HCT116 (cell line): ENCODE results near the gene OR13A1. TPM values are rescaled to one million over a fixed set of nuclear protein-coding genes. Genes with fewer than 3 reads are reported as not detected.
"Not testable (repeated sequence)": the region's sequence is repeated elsewhere in the genome, so short reads cannot be mapped to it uniquely, and the experiment has no call there.

Experiments
- ATAC-seq: fragments of 200-7000 bp; cut with Tn5 transposase; 2 replicates; pipeline ENCODE4 v1.9.1; 2020; ENCODE audit warnings: mild to moderate bottlenecking, moderate library complexity
- BruUV-seq: library from RNA; stranded (reverse); fragments of 400-500 nt; replicated peaks from 2 replicates; lab custom pipeline; 2021; lab: Mats Ljungman, UMichigan
- CTCF ChIA-PET: fragments of 300-600 bp; sonication (Branson Sonifier 250); formaldehyde crosslinking; loops from one replicate; lab custom pipeline; 2021; ENCODE audit warnings: antibody characterized with exemption; lab: Charles Lee
- POLR2A ChIA-PET: fragments of 300-600, 350-600 bp; sonication (Branson Sonifier 250); formaldehyde crosslinking; loops from one replicate; lab custom pipeline; 2021; ENCODE audit warnings: antibody characterized with exemption; lab: Charles Lee
- RAD21 ChIA-PET, 2 experiments: fragments of 300-600 bp; sonication (Branson Sonifier 250); formaldehyde crosslinking; loops; one replicate each; lab custom pipeline; 2023; ENCODE audit warnings: low total read pairs in 2 of 2; ENCODE audit not compliant: uncharacterized antibody in 2 of 2, unreplicated experiment in 2 of 2, low non-redundant PET in 1 of 2; lab: Charles Lee
- DNase-seq: peaks from one replicate; pipeline ENCODE4 v3.0.0-alpha.2; 2010; ENCODE audit warnings: low read depth, low spot score
- H2AFZ ChIP-seq: fragments of 200-600 bp; shearing (Covaris generic), sonication (generic); 2 replicates; pipeline ENCODE4 v1.6.1; 2017; ENCODE audit warnings: low read depth, mixed run types, mixed read lengths, antibody characterized with exemption, low read length; ENCODE audit not compliant: poor library complexity, severe bottlenecking
- H3K27ac ChIP-seq: 2 replicates; pipeline ENCODE4 v1.5.1; 2012; ENCODE audit warnings: low read depth, low read length
- H3K27me3 ChIP-seq: fragments of 200-600 bp; sonication (generic); 2 replicates; pipeline ENCODE4 v1.6.1; 2016; ENCODE audit warnings: mixed run types, low read length, mixed read lengths; ENCODE audit not compliant: insufficient read depth
- H3K36me3 ChIP-seq, 2 experiments: fragments of 200-500 bp in 1 of 2; fragments of 200-600 bp in 1 of 2; sonication (Bioruptor generic) in 1 of 2; sonication (generic) in 1 of 2; 2 replicates each; pipeline versions ENCODE4 v1.5.1 to v1.6.1; 2014 to 2016; ENCODE audit warnings: low read length in 2 of 2, inconsistent platforms in 1 of 2, mixed read lengths in 1 of 2, mixed run types in 1 of 2; ENCODE audit not compliant: insufficient read depth in 2 of 2, control insufficient read depth in 1 of 2
- H3K4me1 ChIP-seq, 2 experiments: fragments of 200-600 bp in 1 of 2; sonication (generic) in 1 of 2; 2 replicates each; pipeline versions ENCODE4 v1.5.1 to v1.6.1; 2012 to 2017; ENCODE audit warnings: low read length in 2 of 2, inconsistent platforms in 1 of 2, mild to moderate bottlenecking in 1 of 2, mixed read lengths in 1 of 2, mixed run types in 1 of 2, moderate library complexity in 1 of 2; ENCODE audit not compliant: insufficient read depth in 2 of 2, control insufficient read depth in 1 of 2
- H3K4me2 ChIP-seq: fragments of 200-600 bp; sonication (generic); 2 replicates; pipeline ENCODE4 v1.6.1; 2017; ENCODE audit warnings: mixed run types, low read length, mixed read lengths
- H3K4me3 ChIP-seq, 2 experiments: fragments of 200-600 bp in 1 of 2; sonication (generic) in 1 of 2; replicated peaks in 1 of 2; 2 replicates each; pipeline ENCODE4 v1.5.1; 2011 to 2016; ENCODE audit warnings: low read length in 2 of 2, control low read depth in 1 of 2, low read depth in 1 of 2, mild to moderate bottlenecking in 1 of 2, mixed read lengths in 1 of 2, mixed run types in 1 of 2
- H3K79me2 ChIP-seq: fragments of 200-600 bp; sonication (generic); 2 replicates; pipeline ENCODE4 v1.6.1; 2017; ENCODE audit warnings: mild to moderate bottlenecking, mixed run types, low read length, moderate library complexity, mixed read lengths; ENCODE audit not compliant: insufficient read depth
- H3K9ac ChIP-seq: fragments of 200-600 bp; sonication (generic); 2 replicates; pipeline ENCODE4 v1.6.1; 2016; ENCODE audit warnings: low read length, mixed read lengths
- H3K9me2 ChIP-seq: fragments of 200-600 bp; sonication (generic), shearing (Covaris generic); 2 replicates; pipeline ENCODE4 v1.6.1; 2017; ENCODE audit warnings: mixed run types, mild to moderate bottlenecking, moderate library complexity; ENCODE audit not compliant: insufficient read depth
- H3K9me3 ChIP-seq, 2 experiments: fragments of 200-500 bp in 1 of 2; fragments of 200-600 bp in 1 of 2; sonication (Bioruptor generic) in 1 of 2; sonication (generic) in 1 of 2; 2 replicates each; pipeline ENCODE4 v1.6.1; 2014 to 2017; ENCODE audit warnings: low read length in 2 of 2, mixed read lengths in 2 of 2, inconsistent platforms in 1 of 2, low read depth in 1 of 2, mild to moderate bottlenecking in 1 of 2, mixed run types in 1 of 2, moderate library complexity in 1 of 2; ENCODE audit not compliant: control insufficient read depth in 1 of 2, insufficient read depth in 1 of 2
- H4K20me1 ChIP-seq: fragments of 200-600 bp; sonication (generic), shearing (Covaris generic); 2 replicates; pipeline ENCODE4 v1.6.1; 2017; ENCODE audit warnings: mixed run types, mild to moderate bottlenecking, moderate library complexity; ENCODE audit not compliant: insufficient read depth
- CBX3 ChIP-seq: IDR thresholded peaks from 2 replicates; pipeline ENCODE4 v1.6.1; 2012; ENCODE audit warnings: low read depth
- EZH2 ChIP-seq: fragments of 200-600 bp; sonication (generic); IDR thresholded peaks from 2 replicates; pipeline ENCODE4 v1.6.1; 2017; ENCODE audit warnings: antibody characterized with exemption, mixed run types
- EZH2phosphoT487 ChIP-seq: fragments of 200-600 bp; IDR thresholded peaks from 2 replicates; pipeline ENCODE4 v1.6.1; 2018; ENCODE audit warnings: antibody characterized with exemption, borderline replicate concordance
- JUND ChIP-seq: IDR thresholded peaks from 2 replicates; pipeline ENCODE4 v1.6.1; 2012
- SRF ChIP-seq: IDR thresholded peaks from 2 replicates; pipeline ENCODE4 v1.6.1; 2012; ENCODE audit warnings: low read depth
- TCF7L2 ChIP-seq: IDR thresholded peaks from 2 replicates; pipeline ENCODE4 v1.7.0; 2011; ENCODE audit warnings: borderline replicate concordance, inconsistent platforms; ENCODE audit not compliant: insufficient read depth, insufficient read length; ENCODE audit errors: extremely low read depth
- ZFX ChIP-seq: fragments of 450-650 bp; IDR thresholded peaks from 2 replicates; pipeline ENCODE4 v1.6.1; 2017
- ZNF274 ChIP-seq: fragments of 200-500 bp; sonication (Bioruptor generic); IDR thresholded peaks from 2 replicates; pipeline ENCODE4 v1.6.1; 2014; ENCODE audit warnings: mild to moderate bottlenecking, low read depth, low read length, inconsistent platforms
- intact Hi-C: fragments of 100-400 bp; cut with micrococcal nuclease; formaldehyde crosslinking; loops from 2 replicates; pipeline ENCODE4 v1.10.0; 2022
- total RNA-seq: library from RNA; stranded (reverse); gene quantifications from one replicate; pipeline ENCODE4 v1.2.1, GENCODE V29; 2021; ENCODE audit not compliant: unreplicated experiment
- TF ChIP-seq, protein P1 (sequence below): IDR thresholded peaks from 2 replicates; pipeline ENCODE4 v1.6.1; 2011; ENCODE audit warnings: mild to moderate bottlenecking, low read length, moderate library complexity; ENCODE audit not compliant: insufficient replicate concordance; ENCODE audit errors: extremely low read depth

The OR13A1 gene
- total RNA-seq, 1 experiment from 2014 or later, result not detected

GRCh38 chr10:45326864-45327263 is 11.5 kb upstream of the OR13A1 start:
- intact Hi-C loops, ATAC-seq, H3K9me2 ChIP-seq, H3K36me3 ChIP-seq, RAD21 ChIA-PET, H3K79me2 ChIP-seq, H3K9me3 ChIP-seq, H3K4me1 ChIP-seq, BruUV-seq, H2AFZ ChIP-seq, H3K4me2 ChIP-seq, H3K4me3 ChIP-seq, H3K27ac ChIP-seq, H3K27me3 ChIP-seq, H3K9ac ChIP-seq, CTCF ChIA-PET, H4K20me1 ChIP-seq, DNase-seq, POLR2A ChIA-PET: not testable (repeated sequence)

- Histone ChIP-seq H3K4me1 (no peaks in the 10 kb centered on the region), H4K20me1 (no peaks in the 10 kb centered on the region), H3K9me2 (no peaks in the 10 kb centered on the region), H3K36me3 (no peaks in the 10 kb centered on the region), H3K27me3 (no peaks in the 10 kb centered on the region), H3K9me3 (no peaks in the 10 kb centered on the region), H3K27ac (no peak overlapping the region), H3K4me3 (no peak overlapping the region), H2AFZ (no peak overlapping the region), H3K79me2 (no peaks in the 10 kb centered on the region), H3K4me2 (no peak overlapping the region), H3K9ac (no peak overlapping the region)
- TF ChIP-seq ZNF274 (no peak), SRF (no peak)
- intact Hi-C loops, result no loop called here
- POLR2A ChIA-PET, result no interaction called here
- RAD21 ChIA-PET, result no interaction called here
- BruUV-seq, result no TSS peak
- no peak for ATAC-seq
- DNase-seq, result no peak
- CTCF ChIA-PET, result no interaction called here
Measured at GRCh38 chr10:45325116-45325515, 9.7 kb upstream of the OR13A1 start.

GRCh38 chr10:45319702-45320101 is 4.3 kb upstream of the OR13A1 start:
- Histone ChIP-seq H3K27ac (no peak overlapping the region), H3K9me2 (no peaks in the 10 kb centered on the region), H3K4me3 (no peak overlapping the region), H3K36me3 (no peaks in the 10 kb centered on the region), H2AFZ (no peak overlapping the region), H4K20me1 (no peaks in the 10 kb centered on the region), H3K79me2 (no peaks in the 10 kb centered on the region), H3K9ac (no peak overlapping the region), H3K9me3 (no peaks in the 10 kb centered on the region), H3K4me1 (no peaks in the 10 kb centered on the region), H3K27me3 (no peaks in the 10 kb centered on the region; the same call in 1 of the 2 replicates), H3K4me2 (no peak overlapping the region)
- ChIA-PET POLR2A (no interaction called here), RAD21 (no interaction called here), CTCF (no interaction called here)
- intact Hi-C loops, result no loop called here
- no peak for DNase-seq
- no peak for ATAC-seq
- BruUV-seq, result no TSS peak
- TF ChIP-seq, protein P1, sequence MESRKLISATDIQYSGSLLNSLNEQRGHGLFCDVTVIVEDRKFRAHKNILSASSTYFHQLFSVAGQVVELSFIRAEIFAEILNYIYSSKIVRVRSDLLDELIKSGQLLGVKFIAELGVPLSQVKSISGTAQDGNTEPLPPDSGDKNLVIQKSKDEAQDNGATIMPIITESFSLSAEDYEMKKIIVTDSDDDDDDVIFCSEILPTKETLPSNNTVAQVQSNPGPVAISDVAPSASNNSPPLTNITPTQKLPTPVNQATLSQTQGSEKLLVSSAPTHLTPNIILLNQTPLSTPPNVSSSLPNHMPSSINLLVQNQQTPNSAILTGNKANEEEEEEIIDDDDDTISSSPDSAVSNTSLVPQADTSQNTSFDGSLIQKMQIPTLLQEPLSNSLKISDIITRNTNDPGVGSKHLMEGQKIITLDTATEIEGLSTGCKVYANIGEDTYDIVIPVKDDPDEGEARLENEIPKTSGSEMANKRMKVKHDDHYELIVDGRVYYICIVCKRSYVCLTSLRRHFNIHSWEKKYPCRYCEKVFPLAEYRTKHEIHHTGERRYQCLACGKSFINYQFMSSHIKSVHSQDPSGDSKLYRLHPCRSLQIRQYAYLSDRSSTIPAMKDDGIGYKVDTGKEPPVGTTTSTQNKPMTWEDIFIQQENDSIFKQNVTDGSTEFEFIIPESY, result no peak
- TF ChIP-seq TCF7L2 (no peak), EZH2phosphoT487 (no peak), CBX3 (no peak), JUND (no peak), ZFX (no peak), EZH2 (no peak)
